ENCODE data around the gene MIPOL1. TPM values are rescaled to one million over a fixed set of nuclear protein-coding genes. Genes with fewer than 3 reads are reported as not detected.
"Not testable (repeated sequence)": the region's sequence is repeated elsewhere in the genome, so short reads cannot be mapped to it uniquely, and the experiment has no call there.

MIPOL1 gene
- total RNA-seq, 1 experiment from 2014 or later, result 15.4 TPM

- H3K4me1 ChIP-seq (ENCODE audit: control insufficient read depth in 1 of 2, insufficient read depth in 2 of 2, low read length in 2 of 2); H3K27me3 ChIP-seq (ENCODE audit: insufficient read depth, low read length); H2AFZ ChIP-seq (ENCODE audit: low read depth, low read length, poor library complexity, severe bottlenecking); H3K9ac ChIP-seq (ENCODE audit: low read length); H3K9me3 ChIP-seq (ENCODE audit: control insufficient read depth in 1 of 2, insufficient read depth in 1 of 2, low read depth in 1 of 2, low read length in 2 of 2); H3K4me2 ChIP-seq (ENCODE audit: low read length); BruUV-seq (replicated peaks); CTCF ChIA-PET; H3K27ac ChIP-seq (ENCODE audit: low read depth, low read length); H4K20me1 ChIP-seq (ENCODE audit: insufficient read depth); RAD21 ChIA-PET (ENCODE audit: low non-redundant PET in 1 of 2, low total read pairs in 2 of 2, uncharacterized antibody in 2 of 2, unreplicated experiment in 2 of 2); DNase-seq (ENCODE audit: low read depth, low spot score); POLR2A ChIA-PET; intact Hi-C loops (cut with micrococcal nuclease); H3K4me3 ChIP-seq (replicated peaks in 1 of 2; ENCODE audit: low read depth in 1 of 2, low read length in 2 of 2); H3K79me2 ChIP-seq (ENCODE audit: insufficient read depth, low read length); H3K9me2 ChIP-seq (ENCODE audit: insufficient read depth); ATAC-seq; H3K36me3 ChIP-seq (ENCODE audit: control insufficient read depth in 1 of 2, insufficient read depth in 2 of 2, low read length in 2 of 2): not testable (repeated sequence)
Observed at GRCh38 chr14:37555596-37555995, 357.9 kb downstream of the MIPOL1 start.

- Histone ChIP-seq H3K27ac (ENCODE audit: low read depth, low read length) (no peak overlapping the region), H3K9me2 (ENCODE audit: insufficient read depth) (no peaks in the 10 kb centered on the region), H4K20me1 (ENCODE audit: insufficient read depth) (no peaks in the 10 kb centered on the region), H2AFZ (ENCODE audit: low read depth, low read length, poor library complexity, severe bottlenecking) (no peak overlapping the region), H3K36me3 (ENCODE audit: control insufficient read depth in 1 of 2, insufficient read depth in 2 of 2, low read length in 2 of 2) (no peaks in the 10 kb centered on the region), H3K9me3 (ENCODE audit: control insufficient read depth in 1 of 2, insufficient read depth in 1 of 2, low read depth in 1 of 2, low read length in 2 of 2) (no peaks in the 10 kb centered on the region), H3K9ac (ENCODE audit: low read length) (no peak overlapping the region), H3K4me2 (ENCODE audit: low read length) (no peak overlapping the region), H3K4me1 (ENCODE audit: control insufficient read depth in 1 of 2, insufficient read depth in 2 of 2, low read length in 2 of 2) (no peaks in the 10 kb centered on the region), H3K79me2 (ENCODE audit: insufficient read depth, low read length) (no peaks in the 10 kb centered on the region), H3K4me3 (replicated peaks in 1 of 2; ENCODE audit: low read depth in 1 of 2, low read length in 2 of 2) (no peak overlapping the region), H3K27me3 (ENCODE audit: insufficient read depth, low read length) (no peaks in the 10 kb centered on the region)
- intact Hi-C loops (cut with micrococcal nuclease), result no loop called here
- DNase-seq (ENCODE audit: low read depth, low spot score) (no peak), ATAC-seq (no peak)
- CTCF ChIA-PET, result no interaction called here
- RAD21 ChIA-PET (ENCODE audit: low non-redundant PET in 1 of 2, low total read pairs in 2 of 2, uncharacterized antibody in 2 of 2, unreplicated experiment in 2 of 2), result no interaction called here
- BruUV-seq (replicated peaks), result no TSS peak
- POLR2A ChIA-PET, result no interaction called here
- TF ChIP-seq FOSL1 (IDR thresholded peaks at IDR 0.05; ENCODE audit: low read depth), result no peak
- TF ChIP-seq POLR2A (IDR thresholded peaks at IDR 0.05; ENCODE audit: borderline replicate concordance, extremely low read depth, insufficient read depth, insufficient read length), result no peak
- no peak for TF ChIP-seq ELF1 (IDR thresholded peaks at IDR 0.05; ENCODE audit: borderline replicate concordance, low read depth)
- no peak for TF ChIP-seq CBX3 (IDR thresholded peaks at IDR 0.05; ENCODE audit: low read depth)
- no peak for TF ChIP-seq RAD21 (IDR thresholded peaks at IDR 0.05; ENCODE audit: low read depth)
- TF ChIP-seq EGR1 (IDR thresholded peaks at IDR 0.05; ENCODE audit: low read depth), result no peak
- no peak for TF ChIP-seq SIN3A (IDR thresholded peaks at IDR 0.05; ENCODE audit: low read depth)
- no peak for TF ChIP-seq REST (IDR thresholded peaks at IDR 0.05; ENCODE audit: low read depth)
- TF ChIP-seq EZH2 (IDR thresholded peaks at IDR 0.05), result no peak
- no peak for TF ChIP-seq CEBPB (IDR thresholded peaks at IDR 0.05; ENCODE audit: low read depth)
- TF ChIP-seq EZH2phosphoT487 (IDR thresholded peaks at IDR 0.05; ENCODE audit: borderline replicate concordance), result no peak
- no peak for TF ChIP-seq POLR2AphosphoS5 (IDR thresholded peaks at IDR 0.05; ENCODE audit: low read depth, low read length)
- no peak for TF ChIP-seq JUND (IDR thresholded peaks at IDR 0.05)
- no peak for TF ChIP-seq CTCF (IDR thresholded peaks at IDR 0.05 in 2 of 3, conservative IDR thresholded peaks at IDR 0.05 in 1 of 3; ENCODE audit: borderline replicate concordance in 1 of 3, insufficient read depth in 1 of 3, low read depth in 2 of 3, low read length in 2 of 3)
- no peak for TF ChIP-seq ZBTB33 (IDR thresholded peaks at IDR 0.05; ENCODE audit: extremely low read depth, insufficient replicate concordance, low read length)
- no peak for TF ChIP-seq SP1 (IDR thresholded peaks at IDR 0.05; ENCODE audit: low read depth)
Observed at GRCh38 chr14:37558740-37559139, 361.0 kb downstream of the MIPOL1 start.

Measured in HCT116 (cell line).